ENCODE measurements around the gene MCM7.

MCM7 gene

DNA sequence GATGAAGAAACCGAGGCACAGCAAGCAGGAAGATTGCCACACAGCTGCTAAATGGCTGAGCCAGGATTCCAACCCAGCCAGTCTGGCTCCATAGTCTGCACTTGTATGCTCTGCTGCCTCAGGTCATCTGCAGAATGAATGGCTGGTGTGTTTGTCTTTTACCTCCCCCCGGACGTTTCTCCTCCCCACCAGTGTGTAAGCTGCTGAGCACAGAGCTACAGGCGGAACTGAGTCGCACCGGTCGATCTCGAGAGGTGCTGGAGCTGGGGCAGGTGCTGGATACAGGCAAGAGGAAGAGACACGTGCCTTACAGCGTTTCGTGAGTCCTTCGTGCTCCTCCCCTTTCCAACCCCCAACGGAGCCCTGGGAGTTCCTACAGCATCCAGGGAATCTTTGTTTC, 20.9 kb upstream of the MCM7 start:
- no peak for DNase-seq

DNA sequence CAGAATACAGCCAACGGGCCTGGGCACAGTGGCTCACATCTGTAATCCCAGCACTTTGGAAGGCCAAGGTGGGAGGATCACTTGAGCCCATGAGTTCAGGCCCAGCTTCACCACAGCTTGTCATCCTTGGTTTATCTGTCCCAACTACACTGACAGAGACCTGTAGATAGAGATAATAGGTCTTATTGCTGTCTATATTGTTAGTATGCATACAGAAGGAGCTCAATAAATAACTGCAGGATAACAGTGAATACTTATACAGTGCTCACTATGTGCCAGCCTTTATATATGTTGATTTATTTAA, 19.5 kb upstream of the MCM7 start:
- DNase-seq, result no peak

DNA sequence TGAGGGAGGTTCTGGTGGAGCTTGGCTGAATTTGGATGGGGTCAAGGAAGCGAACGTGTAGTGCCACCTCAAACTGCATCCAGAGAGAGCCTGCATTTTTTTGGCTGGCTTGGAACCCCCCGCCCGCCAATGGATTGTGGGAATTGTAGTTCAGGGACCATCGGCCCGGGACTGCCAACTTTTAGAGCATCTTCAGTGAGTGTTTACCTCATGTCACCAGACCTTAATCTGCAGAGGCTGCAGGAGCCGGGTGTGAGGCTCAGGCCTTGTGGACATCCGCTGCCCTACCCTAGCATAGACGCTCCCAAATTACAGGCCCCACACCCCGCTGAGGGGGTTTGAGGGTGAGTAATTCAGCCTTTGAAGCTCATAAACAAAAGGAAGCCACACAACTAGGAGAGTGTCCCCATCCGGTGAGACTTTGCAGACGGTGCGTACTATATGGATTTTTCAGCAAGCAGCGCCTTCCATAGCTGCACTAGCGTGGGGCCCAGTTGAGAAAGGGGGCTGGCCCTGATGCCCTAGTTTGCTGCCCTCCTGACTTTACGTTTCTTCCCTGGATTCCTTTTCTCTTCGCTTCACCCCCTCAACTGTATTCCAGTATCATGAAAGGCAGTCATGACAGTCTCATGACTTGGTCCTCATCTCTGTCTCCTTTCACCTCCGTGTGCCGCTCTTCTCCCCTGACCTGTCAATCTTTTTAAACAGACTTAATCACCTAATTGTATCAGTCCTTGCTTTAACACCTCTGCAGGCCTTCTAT, 19.0 kb upstream of the MCM7 start:
- peak; percentile 83 for DNase-seq

DNA sequence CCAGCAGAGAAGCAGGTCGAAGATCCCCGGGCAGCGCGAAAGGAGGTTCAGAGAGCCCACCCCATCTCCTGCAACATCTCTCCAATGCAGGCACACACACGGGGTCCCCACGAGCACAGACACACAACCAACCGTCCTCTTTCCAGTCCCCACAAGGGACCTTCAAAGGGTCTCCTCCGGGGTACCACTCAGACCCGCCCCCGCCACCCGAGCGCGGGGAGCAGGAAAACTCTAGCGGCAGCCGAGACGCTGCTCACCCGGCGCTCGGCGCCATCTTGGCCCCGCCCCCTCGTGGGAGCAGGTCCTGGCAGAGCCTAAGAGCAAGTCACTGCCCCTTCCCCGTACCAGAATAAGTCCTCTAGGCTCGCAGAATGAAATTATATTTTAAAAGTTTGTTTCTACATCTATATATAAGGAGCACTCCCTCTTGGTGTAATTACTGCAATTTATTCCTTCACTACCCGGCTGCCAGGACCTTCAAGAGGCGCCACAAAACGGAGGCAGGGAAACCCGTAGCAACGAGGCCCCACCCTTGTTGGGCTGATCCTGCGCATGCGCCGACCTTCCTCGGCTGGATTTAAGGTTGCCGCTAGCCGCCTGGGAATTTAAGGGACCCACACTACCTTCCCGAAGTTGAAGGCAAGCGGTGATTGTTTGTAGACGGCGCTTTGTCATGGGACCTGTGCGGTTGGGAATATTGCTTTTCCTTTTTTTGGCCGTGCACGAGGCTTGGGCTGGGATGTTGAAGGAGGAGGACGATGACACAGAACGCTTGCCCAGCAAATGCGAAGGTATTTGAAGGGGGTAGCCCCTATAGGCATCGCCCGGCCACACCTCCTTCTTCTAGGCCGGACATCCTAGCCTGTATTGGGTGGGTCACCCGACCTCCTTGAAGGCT, 18.1 kb upstream of the MCM7 start, which contains the start of the genes CNPY4 and TAF6:
Gene CNPY4 (plus strand): TSS at position 563 of the 898 bp plus-strand sequence. CDS start 111 bp downstream, at position 674.
Gene TAF6 (minus strand): TSS at position 287 of the 898 bp plus-strand sequence. CDS start 5,149 bp downstream, outside the sequence.
- DNase-seq, result peak; percentile 96

DNA sequence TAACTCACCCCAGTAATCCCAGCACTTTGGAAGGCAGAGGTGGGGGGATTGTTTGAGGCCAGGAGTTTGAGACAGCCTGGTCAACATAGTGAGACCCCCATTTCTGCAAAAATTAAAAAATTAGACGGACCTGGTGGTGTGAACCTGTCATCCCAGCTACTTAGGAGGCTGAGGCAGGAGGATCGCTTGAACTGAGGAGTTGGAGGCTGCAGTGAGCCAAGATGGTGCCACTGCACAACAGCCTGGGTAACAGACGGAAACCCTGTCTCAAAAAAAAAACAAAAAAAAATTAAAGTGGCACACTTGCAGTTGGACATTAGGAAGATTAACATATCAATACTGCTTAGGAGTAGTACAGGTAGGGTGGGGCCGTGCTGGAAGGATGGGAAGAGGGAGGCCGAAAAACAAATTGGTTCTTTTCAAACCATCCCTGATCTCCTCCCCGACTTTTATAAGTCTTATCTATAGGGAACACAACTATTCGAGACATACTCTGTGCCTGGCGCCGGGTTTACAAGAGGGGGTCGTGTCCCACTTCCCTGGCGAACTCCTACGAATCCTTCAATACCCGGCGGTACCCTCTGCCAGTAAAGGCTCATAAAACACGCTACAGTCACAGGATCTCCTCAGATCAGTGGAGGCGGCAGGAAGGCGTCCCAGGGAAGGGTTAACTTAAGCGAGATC, 17.3 kb upstream of the MCM7 start:
- DNase-seq, result no peak

DNA sequence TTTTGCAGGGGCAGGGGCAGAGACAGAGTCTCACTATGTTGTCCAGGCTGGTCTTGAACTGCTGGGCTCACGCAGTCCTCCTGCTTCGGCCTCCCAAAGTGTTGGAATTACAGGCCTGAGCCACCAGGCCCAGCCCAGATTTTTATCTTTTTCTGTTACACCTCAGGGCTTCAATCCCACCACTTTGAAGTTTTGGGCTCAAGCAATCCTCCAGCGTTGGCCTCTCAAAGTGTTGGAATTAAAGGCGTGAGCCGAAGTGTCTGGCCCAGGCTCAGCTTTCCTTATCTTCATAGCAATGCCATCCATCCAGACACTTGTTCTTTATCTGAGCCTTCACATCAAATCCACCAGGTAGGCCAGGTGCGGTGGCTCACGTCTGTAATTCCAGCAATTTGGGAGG, 13.8 kb upstream of the MCM7 start:
- DNase-seq, result no peak

DNA sequence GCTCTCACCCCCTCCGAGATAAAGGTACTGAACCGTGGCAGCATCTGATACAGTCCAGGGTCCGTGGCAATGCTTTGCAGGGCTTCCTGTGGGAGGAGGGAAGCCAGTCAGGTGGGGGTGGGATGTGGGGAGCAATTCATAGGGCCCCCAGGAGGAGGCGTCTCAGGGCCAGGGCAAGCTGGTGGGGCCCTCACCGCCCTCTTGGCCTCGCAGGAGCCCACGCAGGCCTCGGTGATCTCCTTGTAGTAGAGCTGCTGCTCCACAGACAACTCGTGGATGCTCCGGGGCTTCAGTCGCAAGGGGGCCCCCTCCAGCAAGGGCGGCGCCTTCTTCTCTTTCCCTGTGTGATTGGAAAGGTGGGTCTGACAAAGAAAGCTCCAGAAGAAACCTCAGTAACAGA, 10.7 kb upstream of the MCM7 start:
- no peak for DNase-seq

DNA sequence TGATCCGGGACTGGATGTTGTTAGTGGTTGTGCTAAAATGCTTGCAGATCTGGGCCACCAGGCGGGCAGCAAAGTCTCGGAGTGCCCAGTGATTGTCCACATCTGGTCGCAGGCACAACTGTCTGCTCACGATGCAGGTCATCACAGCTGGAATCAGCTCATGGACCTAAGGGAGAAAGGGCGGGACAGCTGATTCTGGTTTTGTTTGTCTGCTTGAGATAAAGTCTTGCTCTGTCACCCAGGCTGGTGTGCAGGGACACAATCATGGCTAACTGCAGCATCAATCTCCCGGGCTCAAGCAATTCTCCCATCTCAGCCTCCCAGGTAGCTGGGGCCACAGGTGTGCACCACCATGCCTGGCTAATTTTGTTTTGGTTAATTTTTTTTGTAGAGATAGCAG, 10.0 kb upstream of the MCM7 start:
- DNase-seq, result no peak

DNA sequence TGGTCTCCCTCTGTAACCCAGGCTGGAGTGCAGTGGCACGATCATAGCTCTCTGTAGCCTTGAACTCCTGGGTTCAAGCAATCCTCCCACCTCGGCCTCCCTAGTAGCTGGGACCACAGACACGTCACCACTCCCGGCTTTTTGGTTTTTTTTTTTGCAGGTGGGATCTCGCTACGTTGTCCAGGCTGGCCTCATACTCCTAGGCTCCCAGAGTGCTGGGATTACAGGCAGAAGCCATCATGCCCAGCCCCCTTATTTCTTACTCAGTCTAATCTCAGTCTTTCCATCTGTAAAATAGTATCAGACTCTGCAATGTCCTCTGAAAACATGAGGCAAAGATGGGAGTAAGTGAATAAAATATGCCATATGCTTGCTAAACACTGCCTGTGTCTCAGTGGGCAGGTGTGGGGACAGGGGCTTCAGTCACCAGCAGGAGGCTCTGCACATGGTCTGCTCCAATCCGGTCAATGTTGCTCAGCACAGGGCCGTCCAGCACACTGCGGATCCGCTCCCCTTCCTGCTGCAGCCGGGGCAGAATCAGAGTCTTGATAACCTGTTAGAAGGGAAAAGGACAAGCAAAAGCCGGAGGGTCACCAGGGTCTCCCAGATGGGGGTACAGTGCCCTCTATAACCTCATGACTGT, 8.4 kb upstream of the MCM7 start:
- DNase-seq, result no peak

DNA sequence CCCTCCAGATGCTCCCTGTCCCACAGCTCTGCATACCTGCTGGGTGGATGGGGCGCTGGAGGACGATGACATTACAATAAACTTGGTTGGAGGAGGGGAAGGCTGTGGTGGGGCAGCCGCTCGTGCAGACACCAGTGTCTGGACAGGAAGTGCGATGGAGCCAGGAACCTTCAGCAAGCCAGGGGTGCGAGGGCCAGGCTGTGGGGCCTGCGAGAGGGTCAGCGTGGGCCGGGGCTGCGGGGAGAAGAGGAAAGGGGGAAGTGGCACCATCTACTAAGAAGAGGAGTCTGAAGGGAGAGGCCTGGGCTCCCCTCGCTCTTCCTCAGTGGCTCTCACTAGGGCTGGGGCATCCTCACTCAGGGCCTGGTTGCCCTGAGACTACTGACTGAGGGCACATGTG, 6.7 kb upstream of the MCM7 start:
- no peak for DNase-seq

DNA sequence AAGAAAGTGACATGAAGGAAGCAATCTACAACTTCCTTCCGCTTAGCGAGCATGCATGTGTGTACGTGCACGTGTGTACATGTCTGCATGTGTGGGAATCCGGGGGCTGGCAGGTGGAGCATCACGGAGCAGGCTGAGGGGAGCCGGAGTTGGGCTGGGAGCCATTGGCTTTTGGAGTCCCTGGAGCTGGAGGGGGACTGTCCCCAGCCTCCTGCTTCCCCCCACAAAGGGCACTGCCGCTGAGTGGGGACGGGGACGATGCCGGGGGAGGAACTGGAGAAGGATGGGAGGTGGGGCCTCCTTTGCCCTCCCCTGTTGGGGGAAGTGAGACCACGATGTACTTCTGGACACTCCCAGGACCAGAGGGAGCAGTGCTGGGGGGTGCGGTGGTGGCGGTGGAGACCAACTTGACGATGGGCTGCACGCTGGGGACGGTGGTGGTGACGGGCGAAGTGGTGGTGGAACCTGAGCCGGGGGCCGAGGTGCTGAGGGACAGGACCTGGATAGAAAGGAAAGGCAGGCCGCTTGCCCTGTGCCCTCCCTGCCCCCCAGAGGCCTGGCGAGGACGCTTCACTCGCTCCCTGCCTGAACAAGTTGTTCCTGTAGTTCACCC, 6.0 kb upstream of the MCM7 start:
- DNase-seq, result no peak

DNA sequence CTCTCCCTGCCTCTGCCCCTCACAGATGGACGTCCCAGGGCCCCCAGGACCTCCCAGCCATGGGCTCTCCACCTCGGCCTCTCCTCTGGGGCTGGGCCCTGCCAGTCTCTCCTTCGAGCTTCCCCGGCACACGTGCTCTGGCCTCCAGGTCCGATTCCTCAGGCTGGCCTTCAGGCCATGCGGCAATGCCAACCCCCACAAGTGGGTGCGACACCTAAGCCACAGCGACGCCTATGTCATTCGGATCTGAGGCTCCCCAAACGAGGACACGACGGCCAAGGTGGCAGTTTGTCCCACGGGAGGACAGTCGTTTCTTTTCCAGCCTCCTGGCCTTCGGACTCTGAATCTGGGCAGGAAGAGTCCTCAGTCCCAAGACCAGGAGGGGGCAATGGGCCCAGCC, 5.4 kb upstream of the MCM7 start:
- no peak for DNase-seq

DNA sequence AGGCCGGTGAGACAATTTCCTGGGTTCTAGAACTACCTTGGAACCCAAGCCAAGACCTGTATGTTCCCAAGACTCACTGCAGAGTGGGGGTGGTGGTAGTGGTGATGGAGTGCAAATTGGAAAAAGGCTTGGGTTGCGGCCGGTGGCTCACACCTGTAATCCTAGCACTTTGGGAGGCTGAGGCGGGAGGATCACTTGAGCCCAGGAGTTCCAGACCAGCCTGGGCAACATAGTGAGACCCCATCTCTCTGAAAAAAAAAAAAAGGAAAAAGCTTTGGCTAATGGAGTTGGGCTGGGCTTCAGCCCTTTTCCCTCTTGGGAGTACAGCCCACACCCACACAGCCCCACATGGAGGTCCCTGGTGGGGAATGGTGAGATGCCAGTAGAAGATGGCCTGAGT, 4.3 kb upstream of the MCM7 start:
- DNase-seq, result no peak

DNA sequence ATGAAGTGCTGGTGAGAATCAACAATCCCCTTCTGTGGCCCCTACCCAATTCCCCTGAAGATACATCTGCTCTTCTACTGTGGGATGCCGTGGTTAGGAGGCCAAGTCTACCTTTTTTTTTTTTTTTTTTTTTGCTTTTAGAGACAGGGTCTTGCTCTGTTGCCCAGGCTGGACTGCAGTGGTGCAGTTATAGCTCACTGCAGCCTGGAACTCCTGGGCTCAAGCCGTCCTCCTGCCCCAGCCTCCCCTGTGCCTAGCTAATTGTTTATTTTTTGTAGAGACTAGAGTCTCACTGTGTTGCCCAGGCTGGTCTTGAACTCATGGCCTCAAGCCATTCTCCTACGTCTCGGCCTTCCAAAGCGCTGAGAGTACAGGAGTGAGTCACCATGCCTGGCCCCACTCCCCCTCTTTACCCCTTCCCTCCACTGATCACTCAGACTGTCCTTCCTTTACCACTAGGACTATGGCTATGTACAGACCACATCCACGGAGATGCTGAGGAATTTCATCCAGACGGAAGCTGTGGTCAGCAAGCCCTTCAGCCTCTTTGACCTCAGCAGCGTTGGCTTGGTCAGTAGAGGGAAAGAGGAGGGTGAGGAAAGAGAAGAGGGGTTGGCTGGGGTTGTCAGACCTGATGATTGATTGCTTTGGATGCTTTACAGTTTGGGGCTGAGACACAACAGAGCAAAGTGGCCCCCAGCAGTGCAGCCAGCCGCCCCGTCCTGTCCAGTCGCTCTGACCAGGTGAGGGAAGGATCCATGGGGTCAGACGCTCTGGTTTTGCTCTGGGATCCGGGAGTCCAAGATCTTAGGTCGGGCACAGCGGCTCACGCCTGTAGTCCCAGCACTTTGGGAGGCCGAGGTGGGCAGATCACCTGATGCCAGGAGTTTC, 2.0 kb upstream of the MCM7 start:
- DNase-seq, result no peak

DNA sequence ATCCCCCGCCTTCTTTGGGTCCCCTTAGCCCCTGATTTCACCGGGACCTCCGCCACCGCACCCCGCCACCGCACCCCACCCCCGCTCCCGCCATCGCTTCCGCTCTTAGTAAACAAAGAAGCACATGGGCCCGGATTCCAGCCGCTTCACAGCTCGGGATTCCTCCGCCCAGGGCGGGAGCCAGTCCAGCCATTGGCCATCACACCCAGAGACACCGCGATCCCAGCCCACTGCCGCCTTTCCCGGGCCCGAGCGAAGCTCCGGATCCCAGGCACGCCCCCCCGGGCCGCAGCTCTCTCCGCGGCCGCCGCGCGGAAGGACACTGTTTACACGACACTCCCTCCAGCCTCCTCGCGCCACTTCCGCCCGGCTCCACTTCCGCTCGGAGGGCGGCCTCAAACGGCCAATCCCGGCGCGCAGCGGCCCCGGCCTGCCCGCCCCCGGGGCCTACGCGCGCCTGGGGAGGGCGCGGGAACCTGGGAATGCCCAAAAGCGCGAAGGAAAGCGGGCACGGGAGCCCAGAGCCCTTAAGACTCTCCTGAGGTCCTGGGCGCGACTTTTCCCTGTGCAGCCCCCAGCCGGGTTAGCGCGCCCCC, 679 bp downstream of the MCM7 start:
- DNase-seq, result peak; percentile 96

DNA sequence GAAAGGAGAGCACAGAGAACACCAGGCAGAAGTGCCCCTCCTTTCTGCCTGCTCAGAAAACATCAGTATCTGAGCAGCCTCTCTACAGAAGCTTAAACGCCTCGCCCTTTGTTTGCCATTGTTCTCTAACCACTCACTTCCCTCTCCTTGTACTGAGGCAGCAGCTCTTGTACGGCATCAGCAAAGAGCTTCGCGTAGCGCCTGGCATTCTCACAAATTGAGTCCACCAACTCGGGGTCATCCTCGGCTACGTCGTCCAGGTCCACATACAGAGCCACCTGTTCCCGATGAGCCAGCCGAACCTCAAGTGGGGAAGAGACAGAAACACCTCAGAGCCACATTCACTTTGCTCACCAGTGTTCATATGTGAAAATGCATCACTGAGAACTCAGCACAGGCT, 1.7 kb downstream of the MCM7 start:
- DNase-seq, result no peak

DNA sequence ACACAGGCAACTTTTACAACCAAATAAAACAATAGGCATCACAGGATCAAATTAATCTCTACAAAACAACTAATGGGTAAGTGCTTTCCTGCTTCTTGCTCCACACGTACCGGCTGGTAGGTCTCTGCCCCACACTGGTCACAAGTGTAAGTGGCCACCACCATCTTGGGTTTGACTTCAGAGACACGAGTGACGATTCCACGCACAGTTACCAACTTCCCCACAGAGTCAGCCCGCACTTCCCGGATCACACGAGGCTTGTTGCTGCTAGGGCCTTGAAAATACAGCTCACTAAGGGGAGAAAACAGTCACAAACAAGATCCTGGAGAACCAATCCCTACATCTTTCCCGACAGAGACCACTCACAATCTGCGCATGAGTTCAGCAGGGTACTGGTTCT, 2.3 kb downstream of the MCM7 start:
- no peak for DNase-seq

DNA sequence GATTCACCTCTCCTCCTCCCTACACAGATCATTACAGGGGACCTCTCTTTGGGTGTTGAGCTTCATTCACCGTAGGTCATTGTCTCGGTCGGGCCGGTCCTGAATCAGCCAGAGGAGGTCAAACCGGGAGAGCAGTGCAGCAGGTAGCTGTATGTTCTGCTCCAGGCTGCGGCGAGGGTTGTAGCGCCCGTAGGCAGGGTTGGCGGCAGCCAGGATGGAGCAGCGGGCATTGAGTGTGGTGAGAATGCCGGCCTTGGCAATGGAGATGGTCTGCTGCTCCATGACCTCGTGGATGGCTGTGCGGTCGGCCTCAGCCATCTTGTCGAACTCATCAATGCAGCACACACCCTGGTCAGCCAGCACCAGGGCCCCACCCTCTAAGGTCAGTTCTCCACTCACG, 5.5 kb downstream of the MCM7 start:
- no peak for DNase-seq

DNA sequence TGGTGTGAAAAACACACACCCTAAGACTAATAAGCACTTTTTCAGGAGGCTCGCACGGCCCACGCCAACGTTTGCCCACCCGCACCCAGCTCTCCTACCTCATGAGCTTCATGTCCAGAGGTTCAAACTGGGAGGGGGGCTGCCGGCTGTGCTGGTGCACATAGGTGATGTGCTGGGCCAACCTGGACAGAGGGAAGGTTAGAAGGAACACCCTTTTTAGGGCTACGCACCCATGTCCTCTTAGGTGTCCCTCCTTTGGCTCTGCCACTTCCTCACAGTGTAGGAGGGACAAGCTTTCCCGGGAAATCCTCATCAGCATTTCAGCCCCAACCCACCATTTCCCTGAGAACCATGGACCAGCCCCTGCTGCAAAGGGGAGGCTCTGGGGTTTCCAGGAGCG, 5.9 kb downstream of the MCM7 start:
- DNase-seq, result no peak

DNA sequence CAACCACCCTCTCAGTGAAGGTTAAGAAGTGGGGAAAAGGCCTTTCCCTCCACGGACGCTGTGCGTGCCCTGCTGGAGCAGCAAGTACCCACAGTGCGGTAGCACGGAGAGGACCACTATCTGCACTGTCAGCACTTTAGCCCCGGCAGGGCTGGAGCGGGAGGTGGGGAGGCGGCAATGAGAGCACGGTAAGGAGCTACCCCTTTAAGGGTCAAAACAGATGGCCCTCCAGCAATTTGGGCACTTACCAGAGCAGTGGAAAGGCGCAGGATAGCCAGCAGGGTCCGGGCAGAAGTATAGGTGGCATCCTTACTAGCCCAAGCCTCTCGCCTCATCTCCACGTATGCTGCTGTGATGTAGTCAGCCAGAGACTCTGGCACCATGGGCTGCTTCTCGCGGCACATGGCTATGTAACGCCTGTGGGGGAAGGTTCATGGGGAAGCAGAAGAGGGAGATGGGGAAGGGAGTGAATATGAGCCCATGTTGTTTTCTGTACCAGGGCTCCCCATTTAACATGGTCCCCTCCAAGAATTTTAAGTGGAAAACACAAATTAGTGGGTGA, 7.2 kb downstream of the MCM7 start:
- DNase-seq, result no peak

DNA sequence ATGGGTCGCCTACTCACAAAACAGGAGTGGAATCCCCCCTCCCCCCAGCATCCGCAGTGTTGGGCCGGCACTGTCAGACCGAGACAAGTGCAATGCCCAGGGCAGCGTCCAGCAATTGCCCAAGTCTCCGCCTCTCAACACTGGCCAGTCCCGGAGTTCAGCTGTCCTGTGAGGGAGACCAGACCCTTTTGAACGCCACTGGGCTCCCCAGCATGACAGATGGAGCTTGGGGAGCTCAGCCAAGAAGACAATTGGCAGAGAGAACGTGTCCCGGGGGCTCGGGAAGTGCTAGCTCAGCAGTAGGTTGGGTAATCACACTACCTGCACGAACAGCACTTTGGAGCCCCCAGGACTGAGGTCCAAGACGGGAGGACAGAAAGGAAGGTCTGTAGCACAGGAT, 7.7 kb downstream of the MCM7 start:
- no peak for DNase-seq
